ENCODE measurements around the gene ST6GALNAC3.

ST6GALNAC3 gene

GRCh38 chr1:76503736-76504135 is 429.2 kb downstream of the ST6GALNAC3 start:
- DNase-seq (ENCODE audit: low read depth), result no peak

- DNase-seq (ENCODE audit: low read depth), result no peak
Measured at GRCh38 chr1:76507376-76507775, 432.8 kb downstream of the ST6GALNAC3 start.

GRCh38 chr1:76508871-76509270 is 434.3 kb downstream of the ST6GALNAC3 start:
- DNase-seq (ENCODE audit: low read depth), result no peak

GRCh38 chr1:76510672-76511557 is 436.4 kb downstream of the ST6GALNAC3 start:
- no peak for DNase-seq (ENCODE audit: low read depth)

GRCh38 chr1:76511558-76512179 is 437.1 kb downstream of the ST6GALNAC3 start:
- no peak for DNase-seq (ENCODE audit: low read depth)

- no peak for DNase-seq (ENCODE audit: low read depth)
Measured at GRCh38 chr1:76530953-76531352, 456.4 kb downstream of the ST6GALNAC3 start.

GRCh38 chr1:76541618-76542017 is 467.1 kb downstream of the ST6GALNAC3 start:
- DNase-seq (ENCODE audit: low read depth), result no peak

GRCh38 chr1:76542359-76542758 is 467.8 kb downstream of the ST6GALNAC3 start:
- DNase-seq (ENCODE audit: low read depth), result no peak

GRCh38 chr1:76543495-76543894 is 468.9 kb downstream of the ST6GALNAC3 start:
- DNase-seq (ENCODE audit: low read depth), result no peak

- DNase-seq (ENCODE audit: low read depth), result no peak
Measured at GRCh38 chr1:76546354-76546933, 471.9 kb downstream of the ST6GALNAC3 start.

GRCh38 chr1:76547916-76548315 is 473.4 kb downstream of the ST6GALNAC3 start:
- no peak for DNase-seq (ENCODE audit: low read depth)

- no peak for DNase-seq (ENCODE audit: low read depth)
Measured at GRCh38 chr1:76548513-76549100, 474.1 kb downstream of the ST6GALNAC3 start.

GRCh38 chr1:76554283-76554682 is 479.7 kb downstream of the ST6GALNAC3 start:
- no peak for DNase-seq (ENCODE audit: low read depth)

GRCh38 chr1:76562292-76562691 is 487.7 kb downstream of the ST6GALNAC3 start:
- DNase-seq (ENCODE audit: low read depth), result no peak

GRCh38 chr1:76568573-76569238 is 494.2 kb downstream of the ST6GALNAC3 start:
- DNase-seq (ENCODE audit: low read depth), result no peak

- no peak for DNase-seq (ENCODE audit: low read depth)
Measured at GRCh38 chr1:76571248-76571647, 496.7 kb downstream of the ST6GALNAC3 start.

GRCh38 chr1:76572229-76572628 is 497.7 kb downstream of the ST6GALNAC3 start:
- no peak for DNase-seq (ENCODE audit: low read depth)

GRCh38 chr1:76576876-76577524 is 502.5 kb downstream of the ST6GALNAC3 start:
- DNase-seq (ENCODE audit: low read depth), result no peak

GRCh38 chr1:76577525-76578185 is 503.1 kb downstream of the ST6GALNAC3 start:
- DNase-seq (ENCODE audit: low read depth), result no peak

- DNase-seq (ENCODE audit: low read depth), result no peak
Measured at GRCh38 chr1:76580206-76580605, 505.7 kb downstream of the ST6GALNAC3 start.

GRCh38 chr1:76581712-76582111 is 507.2 kb downstream of the ST6GALNAC3 start:
- DNase-seq (ENCODE audit: low read depth), result no peak
